ENCODE data around the gene JUNB.

The JUNB gene

DNA sequence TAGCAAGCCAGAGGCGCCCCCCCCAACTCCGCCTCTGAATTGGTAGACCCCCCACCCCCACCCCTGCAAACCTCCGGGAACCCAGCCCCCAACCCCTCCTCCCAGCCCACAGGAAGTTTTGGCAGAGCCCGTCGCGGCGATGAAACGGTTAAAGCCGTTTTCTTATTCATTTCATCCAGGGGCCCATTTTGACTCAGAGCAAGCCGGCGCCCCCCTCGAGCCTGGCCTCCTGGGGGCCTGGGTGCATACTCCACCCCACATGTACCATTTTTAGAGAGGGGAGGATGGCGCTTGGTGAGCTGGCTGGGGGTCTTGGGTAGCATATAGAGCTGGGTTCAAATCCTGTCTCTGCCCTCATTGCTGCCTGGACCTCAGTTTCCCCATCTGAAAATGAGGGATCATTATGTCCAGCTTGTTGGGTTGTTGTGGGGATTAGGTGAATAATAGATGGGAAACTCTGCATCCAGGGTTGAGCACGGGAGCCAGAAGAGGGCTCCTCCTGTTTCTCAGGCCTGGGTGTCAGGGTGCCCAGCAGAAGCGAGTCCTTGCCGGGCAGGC, 7.9 kb upstream of the JUNB start:
- H2BK5ac ChIP-seq (ENCODE audit: low read length), result peak overlapping the region; percentile 96
- WGBS, 2 donors (ENCODE audit: extremely low coverage in 2 of 2, insufficient read length in 2 of 2, insufficient replicate concordance in 1 of 2), result no CpG with 5 or more reads among the region's 16 CpGs
- H2BK15ac ChIP-seq (ENCODE audit: low read length), result peak overlapping the region; percentile 90
- H3K23ac ChIP-seq (ENCODE audit: low read depth, low read length, poor library complexity), result no peak overlapping the region
- H2BK120ac ChIP-seq (ENCODE audit: low read depth, low read length), result peak overlapping the region; percentile 78
- DNase-seq (ENCODE audit: low spot score), result no peak
- peak overlapping the region; percentile 21 to 46 for H3K4me3 ChIP-seq (ENCODE audit: low read length in 2 of 2)
- peaks cover 0 to under 1% (median 0%) of the 10 kb centered on the region in 3 experiments for H3K27me3 ChIP-seq (ENCODE audit: control insufficient read depth in 3 of 3, insufficient read depth in 3 of 3, low read depth in 1 of 3, low read length in 3 of 3)
- H4K91ac ChIP-seq (ENCODE audit: low read depth, low read length, poor library complexity), result no peak overlapping the region
- peaks cover 0 to under 1% of the 10 kb centered on the region in 2 donors for H3K9me3 ChIP-seq (replicated peaks in 1 of 2; ENCODE audit: control insufficient read depth in 2 of 2, insufficient read depth in 1 of 2, low read depth in 1 of 2, low read length in 2 of 2)
- peak overlapping the region; percentile 94 for H3K4me2 ChIP-seq (ENCODE audit: insufficient read depth, low read length, poor library complexity, severe bottlenecking)
- peak overlapping the region; percentile 99 for H2AK5ac ChIP-seq (ENCODE audit: low read depth, low read length)
- peaks cover 21 to 54% of the 10 kb centered on the region in 2 donors for H3K4me1 ChIP-seq (ENCODE audit: control insufficient read depth in 2 of 2, insufficient read depth in 1 of 2, low read depth in 1 of 2, low read length in 2 of 2)
- H3K4ac ChIP-seq (ENCODE audit: low read length), result no peak overlapping the region
- H3K9ac ChIP-seq (ENCODE audit: low read depth, low read length, poor library complexity), result peak overlapping the region; percentile 94
- H4K8ac ChIP-seq (ENCODE audit: low read depth, low read length), result no peak overlapping the region
- H3K14ac ChIP-seq (ENCODE audit: low read length), result peak overlapping the region; percentile 95
- peak overlapping the region; percentile 84 for H2AFZ ChIP-seq (ENCODE audit: low read length)
- no peak overlapping the region for H3K27ac ChIP-seq (replicated peaks; ENCODE audit: low read length)
- no peaks in the 10 kb centered on the region for H3K36me3 ChIP-seq (replicated peaks in 1 of 2; ENCODE audit: control insufficient read depth in 2 of 2, insufficient read depth in 2 of 2, low read length in 2 of 2)
- peak overlapping the region; percentile 99 for H3K18ac ChIP-seq (ENCODE audit: low read length)
- H2BK12ac ChIP-seq (ENCODE audit: low read length), result peak overlapping the region; percentile 33
- H3K79me1 ChIP-seq (ENCODE audit: low read depth, low read length), result no peaks in the 10 kb centered on the region

DNA sequence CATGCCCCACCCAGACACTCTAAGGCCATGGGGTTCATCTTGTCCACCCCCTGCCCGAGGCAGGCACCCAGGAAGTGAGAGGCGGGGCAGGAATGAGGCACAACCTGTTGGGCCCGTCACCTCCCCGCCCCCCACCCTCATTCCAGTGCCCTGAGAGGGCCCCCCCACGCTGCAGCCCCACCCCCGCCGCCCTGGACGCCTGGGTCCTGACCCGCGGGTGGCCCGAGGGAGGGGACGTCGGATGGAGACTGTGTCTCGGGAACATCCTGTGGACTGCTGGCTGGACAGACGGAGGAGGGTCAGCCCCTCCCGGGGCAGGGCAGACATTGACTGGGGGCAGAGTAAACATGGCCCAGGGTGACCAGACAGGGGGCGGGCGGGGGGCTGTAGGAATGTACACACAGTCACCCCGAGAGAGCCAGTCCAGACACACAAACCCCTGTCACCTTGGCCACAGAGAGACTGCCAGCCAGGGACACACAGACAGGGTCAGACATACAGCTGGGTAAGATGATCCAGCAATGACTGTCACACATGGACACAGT, 7.4 kb upstream of the JUNB start:
- no peak overlapping the region for H3K27ac ChIP-seq (replicated peaks; ENCODE audit: low read length)

DNA sequence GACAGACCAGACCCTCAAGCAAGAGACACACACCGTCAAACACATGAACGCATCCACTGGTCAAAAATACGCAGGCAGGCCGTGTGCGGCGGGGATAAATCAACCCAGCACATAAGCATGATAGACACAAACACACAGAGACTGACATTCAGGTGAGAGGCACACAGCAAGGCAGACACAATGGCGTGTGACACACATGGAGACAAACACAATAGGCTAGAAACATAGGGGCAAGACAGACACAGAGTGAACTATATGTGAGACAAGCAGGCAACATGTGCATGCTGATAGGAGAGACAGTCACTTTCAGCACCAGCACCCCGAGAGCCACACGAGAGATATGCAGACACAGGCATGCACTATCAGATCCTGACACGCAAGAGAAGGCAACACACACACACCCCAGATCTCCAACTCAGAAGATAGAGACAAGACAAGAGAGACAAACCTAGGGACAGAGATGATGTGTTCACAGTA, 6.9 kb upstream of the JUNB start:
- Histone ChIP-seq H3K27me3 (ENCODE audit: control insufficient read depth in 3 of 3, insufficient read depth in 3 of 3, low read depth in 1 of 3, low read length in 3 of 3) (no peaks in the 10 kb centered on the region), H3K9ac (ENCODE audit: low read depth, low read length, poor library complexity) (peak overlapping the region; percentile 56), H2BK12ac (ENCODE audit: low read length) (no peak overlapping the region), H2BK15ac (ENCODE audit: low read length) (no peak overlapping the region), H3K18ac (ENCODE audit: low read length) (peak overlapping the region; percentile 9), H2BK5ac (ENCODE audit: low read length) (peak overlapping the region; percentile 96), H3K79me1 (ENCODE audit: low read depth, low read length) (no peaks in the 10 kb centered on the region), H3K4ac (ENCODE audit: low read length) (no peak overlapping the region), H3K4me3 (ENCODE audit: low read length in 2 of 2) (no peak overlapping the region), H3K9me3 (replicated peaks in 1 of 2; ENCODE audit: control insufficient read depth in 2 of 2, insufficient read depth in 1 of 2, low read depth in 1 of 2, low read length in 2 of 2) (no peaks in the 10 kb centered on the region), H3K36me3 (replicated peaks in 1 of 2; ENCODE audit: control insufficient read depth in 2 of 2, insufficient read depth in 2 of 2, low read length in 2 of 2) (no peaks in the 10 kb centered on the region), H2AFZ (ENCODE audit: low read length) (no peak overlapping the region), H2AK5ac (ENCODE audit: low read depth, low read length) (peak overlapping the region; percentile 20), H3K4me2 (ENCODE audit: insufficient read depth, low read length, poor library complexity, severe bottlenecking) (no peak overlapping the region), H2BK120ac (ENCODE audit: low read depth, low read length) (no peak overlapping the region), H3K23ac (ENCODE audit: low read depth, low read length, poor library complexity) (no peak overlapping the region), H3K4me1 (ENCODE audit: control insufficient read depth in 2 of 2, insufficient read depth in 1 of 2, low read depth in 1 of 2, low read length in 2 of 2) (peaks cover 21 to 53% of the 10 kb centered on the region in 2 donors), H3K14ac (ENCODE audit: low read length) (no peak overlapping the region), H3K27ac (replicated peaks; ENCODE audit: low read length) (no peak overlapping the region), H4K8ac (ENCODE audit: low read depth, low read length) (no peak overlapping the region), H4K91ac (ENCODE audit: low read depth, low read length, poor library complexity) (no peak overlapping the region)
- DNase-seq (ENCODE audit: low spot score), result no peak
- no CpG with 5 or more reads among the region's 10 CpGs for WGBS, 2 donors (ENCODE audit: extremely low coverage in 2 of 2, insufficient read length in 2 of 2, insufficient replicate concordance in 1 of 2)

More for the DNA sequence above, 7.4 kb upstream of the JUNB start:
- peak overlapping the region; percentile 23 for H3K18ac ChIP-seq (ENCODE audit: low read length)
- no peak overlapping the region for H3K4me2 ChIP-seq (ENCODE audit: insufficient read depth, low read length, poor library complexity, severe bottlenecking)
- no peaks in the 10 kb centered on the region for H3K9me3 ChIP-seq (replicated peaks in 1 of 2; ENCODE audit: control insufficient read depth in 2 of 2, insufficient read depth in 1 of 2, low read depth in 1 of 2, low read length in 2 of 2)
- no peak overlapping the region for H2BK120ac ChIP-seq (ENCODE audit: low read depth, low read length)
- H2AFZ ChIP-seq (ENCODE audit: low read length), result no peak overlapping the region
- H2BK15ac ChIP-seq (ENCODE audit: low read length), result peak overlapping the region; percentile 26
- peak overlapping the region; percentile 56 for H3K9ac ChIP-seq (ENCODE audit: low read depth, low read length, poor library complexity)
- H2BK12ac ChIP-seq (ENCODE audit: low read length), result no peak overlapping the region
- H3K4me3 ChIP-seq (ENCODE audit: low read length in 2 of 2), result peak overlapping the region in 1 of 2 donors; percentile 46
- no peak overlapping the region for H4K91ac ChIP-seq (ENCODE audit: low read depth, low read length, poor library complexity)
- H3K4me1 ChIP-seq (ENCODE audit: control insufficient read depth in 2 of 2, insufficient read depth in 1 of 2, low read depth in 1 of 2, low read length in 2 of 2), result peaks cover 19 to 54% of the 10 kb centered on the region in 2 donors
- no peak overlapping the region for H4K8ac ChIP-seq (ENCODE audit: low read depth, low read length)
- peak overlapping the region; percentile 96 for H2BK5ac ChIP-seq (ENCODE audit: low read length)
- H3K79me1 ChIP-seq (ENCODE audit: low read depth, low read length), result no peaks in the 10 kb centered on the region
- H3K4ac ChIP-seq (ENCODE audit: low read length), result no peak overlapping the region
- DNase-seq (ENCODE audit: low spot score), result no peak
- no peak overlapping the region for H3K23ac ChIP-seq (ENCODE audit: low read depth, low read length, poor library complexity)
- peak overlapping the region; percentile 20 for H2AK5ac ChIP-seq (ENCODE audit: low read depth, low read length)
- WGBS, 2 donors (ENCODE audit: extremely low coverage in 2 of 2, insufficient read length in 2 of 2, insufficient replicate concordance in 1 of 2), result no CpG with 5 or more reads among the region's 19 CpGs
- no peaks in the 10 kb centered on the region for H3K27me3 ChIP-seq (ENCODE audit: control insufficient read depth in 3 of 3, insufficient read depth in 3 of 3, low read depth in 1 of 3, low read length in 3 of 3)
- H3K14ac ChIP-seq (ENCODE audit: low read length), result no peak overlapping the region
- no peaks in the 10 kb centered on the region for H3K36me3 ChIP-seq (replicated peaks in 1 of 2; ENCODE audit: control insufficient read depth in 2 of 2, insufficient read depth in 2 of 2, low read length in 2 of 2)

DNA sequence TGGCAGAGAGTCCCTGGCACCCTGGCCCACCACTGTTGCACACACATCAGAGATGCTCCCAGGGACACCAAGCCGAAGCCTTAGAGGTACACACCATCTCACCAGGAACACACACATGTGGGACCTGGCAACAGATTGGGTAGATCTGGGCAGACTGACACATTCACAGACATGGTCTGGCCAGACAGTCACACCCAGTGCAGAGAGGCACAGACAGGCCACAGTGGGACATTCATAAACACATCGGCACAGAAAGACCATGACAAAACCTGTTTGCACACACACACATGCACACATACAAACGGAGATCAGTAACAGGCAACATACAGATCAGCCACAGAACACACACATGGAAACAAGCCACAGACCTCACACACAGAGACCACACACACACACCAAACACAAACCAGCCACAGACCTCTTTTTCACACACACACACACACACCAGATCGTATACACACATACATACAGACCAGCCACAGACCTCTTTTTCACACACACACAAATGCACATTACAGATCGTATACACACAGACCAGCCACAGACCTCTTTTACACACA, 6.3 kb upstream of the JUNB start:
- Histone ChIP-seq H3K9ac (ENCODE audit: low read depth, low read length, poor library complexity) (no peak overlapping the region), H3K18ac (ENCODE audit: low read length) (no peak overlapping the region), H3K36me3 (replicated peaks in 1 of 2; ENCODE audit: control insufficient read depth in 2 of 2, insufficient read depth in 2 of 2, low read length in 2 of 2) (no peaks in the 10 kb centered on the region), H4K91ac (ENCODE audit: low read depth, low read length, poor library complexity) (no peak overlapping the region), H3K4me1 (ENCODE audit: control insufficient read depth in 2 of 2, insufficient read depth in 1 of 2, low read depth in 1 of 2, low read length in 2 of 2) (peaks cover 21 to 52% of the 10 kb centered on the region in 2 donors), H3K27me3 (ENCODE audit: control insufficient read depth in 3 of 3, insufficient read depth in 3 of 3, low read depth in 1 of 3, low read length in 3 of 3) (no peaks in the 10 kb centered on the region), H2AFZ (ENCODE audit: low read length) (no peak overlapping the region), H2BK5ac (ENCODE audit: low read length) (no peak overlapping the region), H3K4ac (ENCODE audit: low read length) (no peak overlapping the region), H3K4me2 (ENCODE audit: insufficient read depth, low read length, poor library complexity, severe bottlenecking) (no peak overlapping the region), H3K4me3 (ENCODE audit: low read length in 2 of 2) (no peak overlapping the region), H2BK15ac (ENCODE audit: low read length) (no peak overlapping the region), H3K27ac (replicated peaks; ENCODE audit: low read length) (no peak overlapping the region), H2BK120ac (ENCODE audit: low read depth, low read length) (no peak overlapping the region), H3K14ac (ENCODE audit: low read length) (no peak overlapping the region), H3K23ac (ENCODE audit: low read depth, low read length, poor library complexity) (no peak overlapping the region), H2BK12ac (ENCODE audit: low read length) (no peak overlapping the region), H3K9me3 (replicated peaks in 1 of 2; ENCODE audit: control insufficient read depth in 2 of 2, insufficient read depth in 1 of 2, low read depth in 1 of 2, low read length in 2 of 2) (no peaks in the 10 kb centered on the region), H4K8ac (ENCODE audit: low read depth, low read length) (no peak overlapping the region), H2AK5ac (ENCODE audit: low read depth, low read length) (no peak overlapping the region), H3K79me1 (ENCODE audit: low read depth, low read length) (no peaks in the 10 kb centered on the region)
- no peak for DNase-seq (ENCODE audit: low spot score)
- no CpG with 5 or more reads among the region's 5 CpGs for WGBS, 2 donors (ENCODE audit: extremely low coverage in 2 of 2, insufficient read length in 2 of 2, insufficient replicate concordance in 1 of 2)
